GM18502 (cell line): ENCODE data around the gene RARB.

Source experiments
- ATAC-seq: cut with Tn5 transposase; IDR thresholded peaks from one replicate; pipeline ENCODE4 v1.9.1; 2021; ENCODE audit warnings: mild to moderate bottlenecking; ENCODE audit not compliant: unreplicated experiment, poor library complexity

The RARB gene

DNA sequence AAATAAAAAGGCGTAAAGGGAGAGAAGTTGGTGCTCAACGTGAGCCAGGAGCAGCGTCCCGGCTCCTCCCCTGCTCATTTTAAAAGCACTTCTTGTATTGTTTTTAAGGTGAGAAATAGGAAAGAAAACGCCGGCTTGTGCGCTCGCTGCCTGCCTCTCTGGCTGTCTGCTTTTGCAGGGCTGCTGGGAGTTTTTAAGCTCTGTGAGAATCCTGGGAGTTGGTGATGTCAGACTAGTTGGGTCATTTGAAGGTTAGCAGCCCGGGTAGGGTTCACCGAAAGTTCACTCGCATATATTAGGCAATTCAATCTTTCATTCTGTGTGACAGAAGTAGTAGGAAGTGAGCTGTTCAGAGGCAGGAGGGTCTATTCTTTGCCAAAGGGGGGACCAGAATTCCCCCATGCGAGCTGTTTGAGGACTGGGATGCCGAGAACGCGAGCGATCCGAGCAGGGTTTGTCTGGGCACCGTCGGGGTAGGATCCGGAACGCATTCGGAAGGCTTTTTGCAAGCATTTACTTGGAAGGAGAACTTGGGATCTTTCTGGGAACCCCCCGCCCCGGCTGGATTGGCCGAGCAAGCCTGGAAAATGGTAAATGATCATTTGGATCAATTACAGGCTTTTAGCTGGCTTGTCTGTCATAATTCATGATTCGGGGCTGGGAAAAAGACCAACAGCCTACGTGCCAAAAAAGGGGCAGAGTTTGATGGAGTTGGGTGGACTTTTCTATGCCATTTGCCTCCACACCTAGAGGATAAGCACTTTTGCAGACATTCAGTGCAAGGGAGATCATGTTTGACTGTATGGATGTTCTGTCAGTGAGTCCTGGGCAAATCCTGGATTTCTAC lies at the start of gene RARB:
RARB (plus strand) TSS at position 322 of the 847 bp plus-strand sequence; CDS start at position 791, 469 bp downstream.
- peak; percentile 66 for ATAC-seq

DNA sequence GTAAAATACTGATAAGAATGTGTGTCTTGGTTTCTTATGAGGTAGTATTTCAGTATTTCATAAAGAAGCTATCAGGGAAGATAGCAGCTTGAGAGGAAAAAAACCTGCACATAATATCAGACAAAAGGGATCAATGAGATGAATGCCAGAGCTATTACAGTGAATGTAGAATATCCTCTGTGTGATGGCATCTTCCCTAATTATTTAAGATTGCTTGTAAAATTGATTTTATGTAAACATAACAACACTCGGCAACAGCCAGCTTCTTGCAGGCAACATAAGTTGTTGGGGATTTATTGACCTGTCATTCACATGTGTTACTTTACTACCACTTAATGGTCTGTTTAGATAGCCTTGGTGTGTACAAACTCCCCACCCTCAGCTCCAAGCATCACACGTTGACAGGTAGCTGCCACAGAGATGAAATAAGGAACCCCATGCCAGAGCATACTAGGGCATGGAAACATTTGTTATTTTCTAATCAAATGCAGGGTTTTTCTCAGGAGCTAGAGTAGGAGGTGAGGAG lies 49.2 kb upstream of the RARB start:
- no peak for ATAC-seq

DNA sequence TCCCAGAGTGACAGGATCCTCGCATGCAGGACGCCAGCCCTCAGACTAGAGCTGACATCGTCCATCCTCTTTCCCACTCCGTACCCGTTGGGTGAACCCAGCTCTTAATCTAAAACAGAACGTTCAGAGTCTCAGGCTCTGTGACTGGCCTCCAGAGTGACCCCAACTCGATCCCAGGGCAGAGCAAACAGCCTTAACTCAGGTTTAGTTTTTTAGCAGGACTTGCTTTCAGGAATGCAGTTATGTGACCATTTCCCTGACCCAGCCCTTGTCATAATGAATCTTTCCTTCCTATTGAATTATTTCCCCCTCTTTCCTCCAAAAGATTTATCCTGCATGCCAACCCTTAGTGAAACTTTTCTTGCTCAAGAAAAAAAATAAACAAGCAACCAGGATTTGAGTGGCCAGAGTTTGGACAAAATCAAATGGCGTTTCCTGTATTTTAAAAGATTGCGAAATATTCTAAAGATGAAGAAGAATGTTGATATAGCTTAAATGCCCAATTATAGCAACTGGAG lies 47.8 kb upstream of the RARB start:
- ATAC-seq: no peak

DNA sequence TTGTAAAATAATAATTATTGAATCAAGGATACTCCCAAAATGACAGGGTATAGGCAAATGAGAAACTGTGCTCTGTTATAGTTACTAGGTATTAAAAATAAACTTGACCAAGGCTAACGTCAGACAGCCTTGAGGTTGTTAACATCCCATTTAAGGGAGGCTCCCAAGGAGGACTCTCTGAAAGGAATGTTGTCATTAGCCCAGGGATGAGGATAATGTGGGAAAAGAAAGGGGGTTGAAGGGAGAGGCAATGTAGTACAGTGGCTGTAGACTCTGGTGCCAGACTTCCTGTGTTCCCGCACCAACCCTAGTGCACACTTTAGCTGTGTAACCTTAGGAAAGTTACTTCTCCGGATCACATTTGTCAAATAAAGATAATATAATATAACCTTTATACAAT lies 47.0 kb upstream of the RARB start:
- no peak for ATAC-seq

DNA sequence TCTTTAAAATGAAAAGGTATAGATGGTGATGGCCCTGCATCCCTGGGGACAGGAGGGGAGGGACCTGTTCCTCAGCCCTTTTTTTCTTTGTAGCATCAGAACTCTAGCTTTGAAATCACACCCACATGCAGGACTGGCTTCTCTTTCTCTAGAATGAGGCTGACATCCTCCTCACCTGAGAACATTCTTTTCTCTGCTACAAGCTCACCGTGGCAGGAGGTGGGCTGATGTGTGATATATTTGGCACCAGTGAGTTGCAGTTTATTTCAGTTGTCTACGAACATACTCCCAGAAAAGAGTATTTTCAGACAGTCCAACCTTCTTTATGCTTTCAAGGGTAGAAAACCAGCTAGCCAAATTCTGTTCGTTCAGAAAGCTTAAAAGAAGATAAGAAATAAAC lies 43.6 kb upstream of the RARB start:
- no peak for ATAC-seq

GRCh38 chr3:25385807-25386460 lies 42.1 kb upstream of the RARB start:
- no peak for ATAC-seq

- no peak for ATAC-seq
These were observed 41.3 kb upstream of the RARB start for GRCh38 chr3:25386686-25387255.

DNA sequence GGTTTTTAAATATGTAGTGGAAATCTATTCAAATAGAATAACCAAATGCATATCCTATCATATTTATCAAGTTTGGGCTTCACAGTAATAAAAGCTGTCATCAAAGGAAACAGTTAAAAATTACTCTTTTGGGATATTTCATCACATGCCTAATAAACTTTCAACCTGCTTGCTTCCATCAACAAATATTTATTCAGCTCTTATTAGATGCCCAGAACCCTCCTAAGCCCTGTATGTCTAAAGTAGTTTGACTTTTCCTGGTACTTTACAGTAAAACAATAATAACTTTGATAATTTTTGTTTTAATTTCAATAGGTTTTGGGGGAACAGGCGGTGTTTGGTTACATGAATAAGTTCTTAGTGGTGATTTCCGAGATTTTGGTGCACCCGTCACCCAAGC lies 37.5 kb upstream of the RARB start:
- ATAC-seq: no peak

DNA sequence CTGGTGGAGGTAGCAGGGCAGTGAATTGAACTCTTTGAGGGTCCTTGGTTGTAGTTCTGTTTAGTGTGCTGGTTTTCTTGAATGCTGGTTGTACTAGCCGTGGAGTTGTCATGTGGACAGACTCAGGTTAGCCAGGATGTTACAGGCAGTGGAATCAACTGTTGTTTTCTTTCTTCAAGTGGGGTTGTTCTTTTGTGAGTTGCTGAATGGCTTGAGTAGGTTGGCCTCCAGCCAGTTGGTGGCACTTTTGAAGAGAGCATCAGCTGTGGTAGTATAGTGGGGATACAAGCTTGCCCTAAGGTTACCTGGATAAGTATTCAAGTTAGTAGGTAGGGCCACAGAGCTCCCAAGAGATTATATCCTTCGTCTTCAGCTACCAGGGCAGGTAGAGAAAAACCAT lies 31.8 kb upstream of the RARB start:
- no peak for ATAC-seq

DNA sequence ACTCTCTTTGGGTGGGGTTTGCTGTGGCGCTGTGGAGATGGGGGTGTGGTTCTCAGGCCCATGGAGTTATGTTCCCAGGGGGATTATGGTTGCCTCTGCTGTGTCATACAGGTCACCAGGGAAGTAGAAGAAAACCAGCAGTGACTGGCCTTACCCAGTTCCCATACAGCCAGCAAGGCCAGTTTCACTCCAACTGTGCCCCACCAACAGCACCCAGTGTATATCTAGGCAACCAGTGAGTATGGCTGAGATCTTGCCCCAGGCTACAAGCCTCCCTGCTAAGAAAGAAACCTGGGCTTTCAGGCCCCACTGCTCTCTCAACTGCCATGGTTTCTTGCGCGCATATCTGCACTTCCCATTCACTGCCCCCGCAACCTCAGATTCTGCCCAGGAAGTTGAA lies 31.4 kb upstream of the RARB start:
- no peak for ATAC-seq

GRCh38 chr3:25397150-25397549 lies 30.9 kb upstream of the RARB start:
- no peak for ATAC-seq

DNA sequence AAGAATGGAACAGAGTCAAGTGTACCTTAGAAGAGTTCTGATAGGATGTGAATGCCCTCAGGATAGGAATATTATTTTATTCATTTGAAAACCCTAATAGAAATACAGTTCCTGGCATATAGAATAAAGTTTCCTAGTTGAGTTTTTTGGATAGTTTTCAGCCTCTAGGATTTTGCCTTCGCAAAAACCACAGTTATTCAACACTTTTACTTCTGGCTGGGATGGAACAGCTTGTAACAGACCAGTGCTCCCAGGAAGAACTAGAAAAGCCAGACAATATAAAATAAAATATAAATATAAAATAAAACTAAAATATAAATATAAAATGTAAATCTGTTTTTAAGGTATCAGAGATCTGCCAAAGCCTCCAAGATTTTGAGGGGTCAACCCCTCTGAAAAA lies 27.5 kb upstream of the RARB start:
- ATAC-seq: no peak

- ATAC-seq: no peak
These were observed 24.1 kb upstream of the RARB start for GRCh38 chr3:25403968-25404367.

DNA sequence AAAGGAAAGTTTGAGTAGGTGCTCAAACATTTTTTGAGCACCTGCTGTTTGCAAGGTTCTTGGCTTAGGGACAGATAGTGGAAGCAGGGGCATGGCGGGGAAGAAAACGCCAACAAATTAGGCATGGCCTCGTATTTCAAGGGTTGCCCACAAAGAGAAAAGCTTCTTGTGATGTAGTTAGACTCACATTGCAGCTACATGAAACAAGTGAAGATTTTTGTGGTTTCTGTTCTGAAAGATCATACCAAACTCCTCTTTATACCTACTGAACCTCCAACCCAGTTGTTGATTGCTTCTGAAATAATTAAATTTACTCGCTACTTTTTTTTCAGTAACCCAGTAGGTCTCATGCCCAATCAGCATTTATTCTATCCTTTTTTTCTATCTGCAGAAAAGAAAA lies 23.5 kb upstream of the RARB start:
- no peak for ATAC-seq

DNA sequence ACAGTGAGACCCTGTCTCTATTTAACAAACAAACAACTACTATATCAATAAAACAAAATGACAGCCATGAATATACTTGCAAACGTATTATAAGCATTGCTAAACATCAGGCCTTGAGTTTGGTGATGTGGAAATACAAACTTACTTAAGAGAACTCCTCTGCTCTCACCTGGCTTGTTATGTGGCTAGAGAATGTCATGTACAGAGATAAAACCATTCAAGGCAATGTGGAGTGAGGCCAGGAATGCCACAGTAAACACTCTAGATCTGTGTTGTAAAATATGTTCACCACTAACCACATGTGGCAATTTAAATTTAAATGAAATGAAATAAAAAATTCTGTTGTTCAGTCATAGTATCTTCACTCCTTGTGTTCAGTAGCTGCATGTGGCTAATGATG lies 22.7 kb upstream of the RARB start:
- no peak for ATAC-seq

DNA sequence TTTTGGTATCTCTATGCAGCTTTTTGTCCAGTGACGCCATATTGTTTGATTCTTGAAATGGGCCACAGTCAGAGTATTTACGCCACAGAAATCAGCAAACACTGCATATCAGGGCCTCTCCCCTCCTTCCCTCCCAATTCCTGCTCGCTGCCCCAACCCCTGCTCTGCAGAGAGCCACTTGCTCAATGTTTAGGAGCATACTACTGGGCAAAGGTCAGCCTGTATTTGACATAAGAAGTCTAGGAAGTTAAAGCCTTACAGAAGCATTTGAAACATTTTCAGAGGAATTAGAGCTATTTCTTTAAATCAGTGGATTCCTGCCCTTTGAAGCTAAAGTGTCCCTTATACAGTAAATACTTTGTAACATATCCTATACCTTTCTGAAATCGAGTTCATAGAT lies 17.4 kb upstream of the RARB start:
- ATAC-seq: no peak

DNA sequence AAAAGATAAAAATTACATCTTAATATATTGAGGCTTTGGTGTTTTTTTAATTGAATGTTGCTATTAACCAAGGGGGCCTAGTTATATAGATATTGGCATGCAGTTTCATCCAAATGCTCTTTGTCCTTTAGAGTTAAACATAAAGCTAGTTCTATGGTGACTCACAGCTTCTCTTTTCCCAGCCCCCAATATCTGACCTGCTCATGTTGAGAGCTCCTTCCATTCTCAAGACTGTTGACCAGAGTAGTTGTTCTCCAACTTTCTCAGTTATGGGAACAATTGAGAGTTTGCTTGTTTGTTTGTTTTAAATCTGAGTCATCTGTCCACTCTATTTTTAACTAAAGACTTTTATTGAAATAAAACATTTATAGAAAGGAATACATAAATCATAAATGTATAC lies 15.8 kb upstream of the RARB start:
- ATAC-seq: no peak

DNA sequence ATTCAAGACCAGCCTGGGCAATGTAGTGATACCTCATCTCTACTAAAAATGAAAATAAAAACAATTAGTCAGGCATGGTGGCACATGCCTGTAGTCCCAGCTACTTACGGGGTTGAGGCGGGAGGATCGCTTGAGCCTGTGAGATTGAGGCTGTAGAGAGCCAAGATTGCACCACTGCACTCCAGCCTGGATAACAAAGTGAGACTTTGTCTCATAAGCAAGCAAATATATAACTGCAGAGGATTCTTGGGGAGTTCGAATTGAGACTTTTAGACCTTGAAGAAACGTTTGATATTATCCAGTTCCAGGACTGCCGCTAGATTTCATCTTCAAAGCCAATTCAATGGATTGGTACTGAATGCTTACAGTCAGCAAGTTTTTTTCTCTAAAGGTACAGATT lies 11.9 kb upstream of the RARB start:
- no peak for ATAC-seq

DNA sequence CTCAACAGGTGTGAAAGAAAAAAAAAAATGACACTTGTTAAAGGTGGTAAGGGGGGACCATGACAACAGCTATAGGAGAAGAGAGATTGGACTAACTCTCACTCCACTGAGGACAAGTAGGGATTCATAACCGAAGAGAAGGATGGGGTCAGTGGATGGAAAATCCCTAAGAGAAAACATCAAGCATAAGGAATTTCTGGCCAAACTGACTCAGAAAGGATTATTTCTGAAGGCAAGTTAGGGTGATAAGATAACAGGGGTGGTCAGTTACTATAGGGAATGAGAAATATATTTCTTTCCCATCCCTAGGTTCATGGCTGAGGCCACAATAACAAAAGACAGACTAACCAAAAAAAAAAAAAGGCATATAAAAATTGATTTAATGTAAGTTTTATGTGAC lies 9.5 kb upstream of the RARB start:
- no peak for ATAC-seq

DNA sequence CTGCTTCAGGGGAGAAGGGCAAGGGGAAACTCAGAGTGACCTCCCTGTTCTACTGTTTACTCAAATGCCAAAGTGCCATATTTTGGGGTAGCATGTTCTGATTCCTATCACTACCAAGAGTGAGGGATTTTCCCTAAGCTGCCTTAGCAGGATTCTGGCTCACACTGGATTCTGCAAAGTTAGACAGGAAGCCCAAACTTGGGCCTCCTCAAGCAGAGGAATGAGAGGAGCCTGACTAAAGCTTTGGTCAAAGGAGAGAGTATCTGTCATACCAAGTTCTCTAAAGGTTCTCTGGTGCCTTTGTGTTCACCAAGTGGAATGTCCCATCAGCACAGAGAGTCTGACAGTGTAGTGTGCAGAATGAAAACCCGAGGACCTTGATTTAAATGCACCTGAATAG lies 8.8 kb upstream of the RARB start:
- no peak for ATAC-seq

DNA sequence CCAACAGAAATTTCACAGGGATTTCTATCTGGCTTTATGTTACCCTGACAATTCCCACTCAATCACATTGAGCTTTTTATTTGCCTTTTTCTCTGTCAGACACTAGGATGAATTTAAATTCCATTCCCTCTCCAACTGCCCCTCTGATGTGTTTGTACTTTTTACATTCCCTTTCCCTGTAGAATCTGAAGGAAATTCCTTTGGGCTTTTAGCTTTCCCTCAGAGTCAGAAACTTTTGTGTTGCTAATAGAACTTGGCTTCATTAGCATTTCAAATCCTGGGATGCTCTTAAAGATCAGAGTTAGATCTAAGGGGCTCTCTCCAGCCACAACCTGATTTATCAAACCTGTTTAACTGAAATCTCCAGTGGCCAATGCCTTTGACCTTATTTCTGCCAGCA lies 7.9 kb upstream of the RARB start:
- no peak for ATAC-seq
